ENCODE measurements around the gene ESRRG.

ESRRG gene

GRCh38 chr1:216665406-216665805, 57.8 kb downstream of the ESRRG start:
- no peak overlapping the region for H3K4me3 ChIP-seq (ENCODE audit: severe bottlenecking)
- no peak for DNase-seq (ENCODE audit: low spot score)
- no peaks in the 10 kb centered on the region for H3K27me3 ChIP-seq (ENCODE audit: insufficient read depth, poor library complexity, severe bottlenecking)
- ATAC-seq (ENCODE audit: low read depth) = no peak
- no peaks in the 10 kb centered on the region for H3K9me3 ChIP-seq (ENCODE audit: severe bottlenecking)
- no peak overlapping the region for H3K27ac ChIP-seq (ENCODE audit: poor library complexity, severe bottlenecking)
- no peak for TF ChIP-seq CTCF (IDR thresholded peaks at IDR 0.05; ENCODE audit: poor library complexity, severe bottlenecking)
- H3K4me1 ChIP-seq (ENCODE audit: insufficient read depth, poor library complexity, severe bottlenecking) = no peaks in the 10 kb centered on the region
- H3K36me3 ChIP-seq (ENCODE audit: low read depth) = no peaks in the 10 kb centered on the region

- no peak for TF ChIP-seq CTCF (IDR thresholded peaks at IDR 0.05; ENCODE audit: poor library complexity, severe bottlenecking)
Observed at GRCh38 chr1:216662681-216663080, 60.5 kb downstream of the ESRRG start.

GRCh38 chr1:216660561-216660960, 62.7 kb downstream of the ESRRG start:
- Histone ChIP-seq H3K27ac (ENCODE audit: poor library complexity, severe bottlenecking) (no peak overlapping the region), H3K4me3 (ENCODE audit: severe bottlenecking) (no peak overlapping the region), H3K36me3 (ENCODE audit: low read depth) (no peaks in the 10 kb centered on the region), H3K9me3 (ENCODE audit: severe bottlenecking) (no peaks in the 10 kb centered on the region), H3K27me3 (ENCODE audit: insufficient read depth, poor library complexity, severe bottlenecking) (no peaks in the 10 kb centered on the region), H3K4me1 (ENCODE audit: insufficient read depth, poor library complexity, severe bottlenecking) (no peaks in the 10 kb centered on the region)
- no peak for TF ChIP-seq CTCF (IDR thresholded peaks at IDR 0.05; ENCODE audit: poor library complexity, severe bottlenecking)
- ATAC-seq (ENCODE audit: low read depth) (no peak), DNase-seq (ENCODE audit: low spot score) (no peak)

More at GRCh38 chr1:216662681-216663080, 60.5 kb downstream of the ESRRG start:
- no peaks in the 10 kb centered on the region for H3K4me1 ChIP-seq (ENCODE audit: insufficient read depth, poor library complexity, severe bottlenecking)
- H3K27ac ChIP-seq (ENCODE audit: poor library complexity, severe bottlenecking) = no peak overlapping the region
- DNase-seq (ENCODE audit: low spot score) = no peak
- H3K4me3 ChIP-seq (ENCODE audit: severe bottlenecking) = no peak overlapping the region
- ATAC-seq (ENCODE audit: low read depth) = no peak
- H3K27me3 ChIP-seq (ENCODE audit: insufficient read depth, poor library complexity, severe bottlenecking) = no peaks in the 10 kb centered on the region
- no peaks in the 10 kb centered on the region for H3K36me3 ChIP-seq (ENCODE audit: low read depth)
- H3K9me3 ChIP-seq (ENCODE audit: severe bottlenecking) = no peaks in the 10 kb centered on the region

- no peak for ATAC-seq (ENCODE audit: low read depth)
- no peak for TF ChIP-seq CTCF (IDR thresholded peaks at IDR 0.05; ENCODE audit: poor library complexity, severe bottlenecking)
- H3K27ac ChIP-seq (ENCODE audit: poor library complexity, severe bottlenecking) = no peak overlapping the region
- H3K27me3 ChIP-seq (ENCODE audit: insufficient read depth, poor library complexity, severe bottlenecking) = no peaks in the 10 kb centered on the region
- no peak for DNase-seq (ENCODE audit: low spot score)
- H3K9me3 ChIP-seq (ENCODE audit: severe bottlenecking) = no peaks in the 10 kb centered on the region
- H3K4me1 ChIP-seq (ENCODE audit: insufficient read depth, poor library complexity, severe bottlenecking) = no peaks in the 10 kb centered on the region
- H3K36me3 ChIP-seq (ENCODE audit: low read depth) = no peaks in the 10 kb centered on the region
- H3K4me3 ChIP-seq (ENCODE audit: severe bottlenecking) = no peak overlapping the region
Observed at GRCh38 chr1:216653001-216653400, 70.2 kb downstream of the ESRRG start.

- Histone ChIP-seq H3K27me3 (ENCODE audit: insufficient read depth, poor library complexity, severe bottlenecking) (no peaks in the 10 kb centered on the region), H3K36me3 (ENCODE audit: low read depth) (no peaks in the 10 kb centered on the region), H3K4me1 (ENCODE audit: insufficient read depth, poor library complexity, severe bottlenecking) (no peaks in the 10 kb centered on the region), H3K27ac (ENCODE audit: poor library complexity, severe bottlenecking) (no peak overlapping the region), H3K4me3 (ENCODE audit: severe bottlenecking) (no peak overlapping the region), H3K9me3 (ENCODE audit: severe bottlenecking) (no peaks in the 10 kb centered on the region)
- no peak for TF ChIP-seq CTCF (IDR thresholded peaks at IDR 0.05; ENCODE audit: poor library complexity, severe bottlenecking)
- no peak for ATAC-seq (ENCODE audit: low read depth)
- DNase-seq (ENCODE audit: low spot score) = no peak
Observed at GRCh38 chr1:216651826-216652418, 71.3 kb downstream of the ESRRG start.

Data from RWPE2 (cell line).